ENCODE results near the gene NCKAP5.

Gene NCKAP5

GRCh38 chr2:133315280-133315679 is 253.0 kb downstream of the NCKAP5 start:
- no peak overlapping the region for H3K27ac ChIP-seq (replicated peaks)
- H3K4me3 ChIP-seq (replicated peaks; ENCODE audit: insufficient read depth, low read length): no peak overlapping the region
- H3K27me3 ChIP-seq (ENCODE audit: insufficient read depth, poor library complexity, severe bottlenecking): no peaks in the 10 kb centered on the region
- TF ChIP-seq CTCF (IDR thresholded peaks at IDR 0.05; ENCODE audit: insufficient read depth, low read length): no peak
- TF ChIP-seq REST (IDR thresholded peaks at IDR 0.05; ENCODE audit: insufficient replicate concordance, low read depth): no peak
- no peak for TF ChIP-seq POLR2AphosphoS5 (IDR thresholded peaks at IDR 0.05; ENCODE audit: low read depth)
- TF ChIP-seq GABPA (IDR thresholded peaks at IDR 0.05; ENCODE audit: low read depth): no peak
- TF ChIP-seq SPI1 (IDR thresholded peaks at IDR 0.05; ENCODE audit: borderline replicate concordance, low read depth): no peak
- no peak for DNase-seq (ENCODE audit: low read depth in 1 of 2, low spot score in 1 of 2)

- DNase-seq (ENCODE audit: low read depth in 1 of 2, low spot score in 1 of 2): no peak
- no peak overlapping the region for H3K4me3 ChIP-seq (replicated peaks; ENCODE audit: insufficient read depth, low read length)
- H3K27me3 ChIP-seq (ENCODE audit: insufficient read depth, poor library complexity, severe bottlenecking): no peaks in the 10 kb centered on the region
- no peak overlapping the region for H3K27ac ChIP-seq (replicated peaks)
- no peak for TF ChIP-seq CTCF (IDR thresholded peaks at IDR 0.05; ENCODE audit: insufficient read depth, low read length)
- TF ChIP-seq SPI1 (IDR thresholded peaks at IDR 0.05; ENCODE audit: borderline replicate concordance, low read depth): no peak
- no peak for TF ChIP-seq POLR2AphosphoS5 (IDR thresholded peaks at IDR 0.05; ENCODE audit: low read depth)
- TF ChIP-seq GABPA (IDR thresholded peaks at IDR 0.05; ENCODE audit: low read depth): no peak
- no peak for TF ChIP-seq REST (IDR thresholded peaks at IDR 0.05; ENCODE audit: insufficient replicate concordance, low read depth)
These were observed 253.5 kb downstream of the NCKAP5 start for GRCh38 chr2:133314795-133315194.

GRCh38 chr2:133312038-133312729 is 256.1 kb downstream of the NCKAP5 start:
- no peak overlapping the region for H3K27ac ChIP-seq (replicated peaks)
- no peak overlapping the region for H3K4me3 ChIP-seq (replicated peaks; ENCODE audit: insufficient read depth, low read length)
- H3K27me3 ChIP-seq (ENCODE audit: insufficient read depth, poor library complexity, severe bottlenecking): no peaks in the 10 kb centered on the region
- no peak for DNase-seq (ENCODE audit: low read depth in 1 of 2, low spot score in 1 of 2)
- TF ChIP-seq CTCF (IDR thresholded peaks at IDR 0.05; ENCODE audit: insufficient read depth, low read length) (no peak), REST (IDR thresholded peaks at IDR 0.05; ENCODE audit: insufficient replicate concordance, low read depth) (no peak), SPI1 (IDR thresholded peaks at IDR 0.05; ENCODE audit: borderline replicate concordance, low read depth) (no peak), GABPA (IDR thresholded peaks at IDR 0.05; ENCODE audit: low read depth) (no peak), POLR2AphosphoS5 (IDR thresholded peaks at IDR 0.05; ENCODE audit: low read depth) (no peak)

All from HL-60 (cell line).